D721Med (cell line): ENCODE measurements around the gene MINAR1.

ENCODE experiments used
- DNase-seq: peaks from one replicate; pipeline ENCODE4 v3.0.0; 2011; ENCODE audit warnings: low spot score; ENCODE audit not compliant: insufficient read length
- FAIRE-seq: peaks from 2 replicates; lab custom pipeline; 2011; peaks lifted over from hg19 to GRCh38; lab: Jason Lieb, UNC
- TF ChIP-seq, protein P1 (sequence below): IDR thresholded peaks from 2 replicates; pipeline ENCODE4 v1.5.1; 2012; ENCODE audit warnings: mild to moderate bottlenecking, control low read depth; ENCODE audit not compliant: insufficient read depth; ENCODE audit errors: missing control alignments

The MINAR1 gene

DNA sequence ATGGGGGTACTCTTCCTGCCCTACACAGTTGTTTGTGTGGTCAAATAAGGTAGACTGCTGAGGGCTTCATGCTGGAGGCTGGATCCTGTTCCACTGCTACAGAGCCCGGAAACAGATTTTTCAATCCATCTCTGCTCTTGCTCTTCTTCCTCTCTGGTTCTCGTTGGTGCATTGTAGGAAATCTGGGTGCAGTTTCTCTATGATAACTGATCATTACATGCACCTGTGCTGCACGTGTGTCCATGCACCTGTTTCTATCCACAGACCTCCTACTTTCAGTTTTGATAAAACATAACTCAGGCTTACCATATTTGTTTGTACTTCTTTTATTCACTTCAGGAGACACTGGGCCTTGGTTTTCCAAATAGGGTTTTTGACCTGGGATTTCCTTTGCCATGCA is 21.3 kb downstream of the MINAR1 start:
- TF ChIP-seq, protein P1, sequence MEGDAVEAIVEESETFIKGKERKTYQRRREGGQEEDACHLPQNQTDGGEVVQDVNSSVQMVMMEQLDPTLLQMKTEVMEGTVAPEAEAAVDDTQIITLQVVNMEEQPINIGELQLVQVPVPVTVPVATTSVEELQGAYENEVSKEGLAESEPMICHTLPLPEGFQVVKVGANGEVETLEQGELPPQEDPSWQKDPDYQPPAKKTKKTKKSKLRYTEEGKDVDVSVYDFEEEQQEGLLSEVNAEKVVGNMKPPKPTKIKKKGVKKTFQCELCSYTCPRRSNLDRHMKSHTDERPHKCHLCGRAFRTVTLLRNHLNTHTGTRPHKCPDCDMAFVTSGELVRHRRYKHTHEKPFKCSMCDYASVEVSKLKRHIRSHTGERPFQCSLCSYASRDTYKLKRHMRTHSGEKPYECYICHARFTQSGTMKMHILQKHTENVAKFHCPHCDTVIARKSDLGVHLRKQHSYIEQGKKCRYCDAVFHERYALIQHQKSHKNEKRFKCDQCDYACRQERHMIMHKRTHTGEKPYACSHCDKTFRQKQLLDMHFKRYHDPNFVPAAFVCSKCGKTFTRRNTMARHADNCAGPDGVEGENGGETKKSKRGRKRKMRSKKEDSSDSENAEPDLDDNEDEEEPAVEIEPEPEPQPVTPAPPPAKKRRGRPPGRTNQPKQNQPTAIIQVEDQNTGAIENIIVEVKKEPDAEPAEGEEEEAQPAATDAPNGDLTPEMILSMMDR: no peak
- DNase-seq: no peak
- no peak for FAIRE-seq

DNA sequence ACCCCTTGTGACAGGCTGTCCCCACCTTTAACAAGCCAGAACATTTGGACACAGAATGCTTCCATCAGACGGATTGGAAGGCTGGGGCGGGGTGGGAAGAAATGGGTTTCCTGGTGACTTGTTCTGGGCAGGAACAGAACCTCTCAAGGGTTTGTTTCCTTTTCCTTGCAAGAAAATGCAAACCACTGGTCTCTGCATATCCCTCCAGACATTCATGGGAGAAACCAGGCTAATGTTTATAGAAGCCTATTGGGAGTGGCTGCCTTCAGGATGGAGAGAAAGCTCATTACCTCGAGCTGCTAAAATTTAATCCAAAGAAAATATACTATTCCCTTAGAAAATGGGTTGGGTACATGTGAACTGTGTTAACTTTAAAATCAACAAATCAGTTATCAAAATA is 21.9 kb downstream of the MINAR1 start:
- DNase-seq: no peak
- TF ChIP-seq, protein P1: no peak
- no peak for FAIRE-seq

DNA sequence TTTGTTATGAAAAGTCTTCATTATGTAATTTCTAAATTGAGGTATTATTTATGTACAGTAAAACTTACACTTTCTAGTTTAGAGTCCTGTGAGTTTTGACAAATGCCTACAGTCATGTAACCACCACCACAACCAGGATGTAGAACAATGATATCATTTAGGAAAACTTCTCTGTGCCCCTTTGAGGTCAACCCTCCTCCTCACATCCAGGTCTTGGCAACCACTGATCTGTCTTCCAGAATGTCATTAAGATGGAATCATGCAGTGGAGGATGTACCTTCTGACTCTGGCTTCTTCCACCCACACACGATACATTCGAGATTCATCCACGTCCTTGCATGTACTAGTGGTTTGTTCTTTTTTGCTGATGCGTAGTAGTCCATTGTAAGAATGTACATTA is 23.2 kb downstream of the MINAR1 start:
- FAIRE-seq (no peak), DNase-seq (no peak)
- TF ChIP-seq, protein P1: no peak

DNA sequence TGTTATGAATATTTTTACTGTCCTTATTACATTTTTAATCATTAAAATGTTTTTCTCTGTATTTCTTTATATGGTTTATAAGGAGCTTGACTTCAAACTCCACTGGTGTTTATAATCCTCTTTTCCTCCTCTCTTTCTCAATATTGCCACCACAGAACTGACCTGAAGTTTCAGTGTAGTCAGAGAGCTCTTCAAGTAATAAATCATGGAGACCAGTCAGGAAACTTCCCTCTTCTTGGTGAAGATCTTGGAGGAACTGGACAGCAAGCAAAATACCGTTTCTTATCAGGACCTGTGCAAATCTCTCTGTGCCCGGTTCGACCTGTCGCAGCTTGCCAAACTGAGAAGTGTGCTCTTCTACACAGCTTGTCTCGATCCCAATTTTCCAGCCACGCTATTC is 23.8 kb downstream of the MINAR1 start:
- DNase-seq (no peak), FAIRE-seq (no peak)
- TF ChIP-seq, protein P1: no peak

DNA sequence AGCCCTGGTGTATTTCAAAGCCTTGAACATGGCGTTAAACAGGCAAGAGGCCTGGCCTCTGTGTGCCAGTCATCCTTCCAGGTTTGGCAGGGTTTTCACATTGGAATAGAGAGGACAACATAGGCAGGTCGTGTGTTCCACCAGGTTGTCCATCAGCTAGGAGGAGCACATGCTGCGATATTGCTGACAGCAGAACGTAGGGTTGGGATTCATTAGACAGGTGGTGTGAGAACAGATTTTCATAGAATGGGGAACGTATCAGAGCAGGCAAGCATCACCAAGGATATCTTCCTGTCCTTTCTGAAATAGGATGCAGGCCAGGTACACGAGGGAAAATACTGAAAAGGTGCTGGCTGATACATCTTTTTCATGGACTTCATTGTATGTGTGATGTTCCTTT is 26.4 kb downstream of the MINAR1 start:
- DNase-seq (no peak), FAIRE-seq (no peak)
- TF ChIP-seq, protein P1: no peak

DNA sequence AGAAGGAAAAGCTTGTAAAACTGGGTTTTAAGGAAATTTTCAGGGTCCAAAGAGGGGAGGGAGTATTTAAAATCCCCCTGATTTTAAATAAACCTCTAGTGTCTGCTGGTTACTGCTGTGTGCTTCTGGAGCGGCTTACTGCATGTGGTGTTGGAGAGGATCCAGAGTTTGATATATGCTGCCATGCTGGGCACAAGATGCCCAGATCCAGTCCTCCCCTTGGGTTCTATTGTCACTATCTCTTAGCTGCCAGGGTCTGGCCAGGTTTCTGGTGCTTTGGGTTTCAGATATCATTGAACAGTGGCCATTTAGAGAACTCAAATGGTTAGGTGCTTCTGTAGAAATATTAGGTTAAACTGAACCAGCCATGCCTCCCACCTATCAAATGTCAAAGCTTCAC is 27.5 kb downstream of the MINAR1 start:
- DNase-seq: no peak
- TF ChIP-seq, protein P1: no peak
- no peak for FAIRE-seq

DNA sequence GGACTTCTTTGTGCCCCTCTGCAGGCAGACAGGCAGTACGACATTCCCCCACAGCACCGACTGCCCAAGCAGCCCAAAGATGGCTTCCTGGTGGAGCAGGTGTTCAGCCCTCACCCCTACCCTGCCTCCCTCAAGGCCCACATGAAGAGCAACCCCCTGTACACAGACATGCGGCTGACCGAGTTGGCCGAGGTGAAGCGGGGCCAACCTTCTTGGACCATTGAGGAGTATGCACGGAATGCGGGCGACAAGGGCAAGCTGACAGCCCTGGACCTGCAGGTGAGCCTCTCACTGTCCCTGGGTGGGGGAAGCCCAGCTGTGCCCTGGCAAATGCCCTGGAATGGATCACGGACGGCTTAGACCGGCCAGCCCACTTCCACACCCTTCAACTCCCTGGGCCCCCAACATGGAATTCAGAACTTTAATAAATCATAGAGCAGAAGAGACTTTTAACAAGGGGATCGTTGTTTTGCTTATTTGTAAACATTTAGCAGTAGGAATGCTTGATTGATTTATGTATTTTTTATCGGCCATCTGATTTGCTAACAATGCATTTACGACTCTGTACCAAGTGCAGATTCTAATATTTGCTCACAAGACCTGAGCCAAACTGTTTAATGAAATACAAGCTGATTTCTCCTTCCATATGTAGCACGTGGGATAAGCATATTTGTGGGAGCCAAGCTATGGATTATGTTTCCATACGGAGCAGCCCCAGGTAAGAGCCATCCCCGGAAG is 31.1 kb downstream of the MINAR1 start:
- FAIRE-seq: no peak
- TF ChIP-seq, protein P1: no peak
- no peak for DNase-seq
